Activated T-cell treated with anti-CD3 and anti-CD28 coated beads, Interleukin-2, amount 50 U/mL, for 48 hours (primary cell): ENCODE results near the gene NUDT19.
A peak's percentile ranks its signal among the peaks of the same experiment; 100 is the strongest.
"Not testable (repeated sequence)": the region's sequence is repeated elsewhere in the genome, so short reads cannot be mapped to it uniquely, and the experiment has no call there.

Source experiments
- DNase-seq, 2 experiments: peaks; one replicate each; pipeline ENCODE4 v3.0.0-alpha.2; 2020

Gene NUDT19

GRCh38 chr19:32691291-32691951, at the start of gene NUDT19:
TSS of gene NUDT19 (plus strand) at chr19:32691821. CDS start at chr19:32691961, 140 bp downstream.
- DNase-seq: peak; percentile 86 to 88

GRCh38 chr19:32642771-32643170, 48.9 kb upstream of the NUDT19 start:
- DNase-seq: peak; percentile 64 to 72

GRCh38 chr19:32646556-32646955, 45.1 kb upstream of the NUDT19 start:
- DNase-seq: peak; percentile 30 to 31

GRCh38 chr19:32647361-32647760, 44.3 kb upstream of the NUDT19 start:
- no peak for DNase-seq

GRCh38 chr19:32649751-32650150, 41.9 kb upstream of the NUDT19 start:
- no peak for DNase-seq

- no peak for DNase-seq
Measured at GRCh38 chr19:32650671-32651070, 41.0 kb upstream of the NUDT19 start.

GRCh38 chr19:32651729-32652140, 39.9 kb upstream of the NUDT19 start:
- DNase-seq: no peak

- DNase-seq: not testable (repeated sequence)
Measured at GRCh38 chr19:32652331-32652730, 39.3 kb upstream of the NUDT19 start.

GRCh38 chr19:32652894-32653598, 38.6 kb upstream of the NUDT19 start:
- DNase-seq: no peak

- no peak for DNase-seq
Measured at GRCh38 chr19:32653599-32653915, 38.1 kb upstream of the NUDT19 start.

- DNase-seq: not testable (repeated sequence)
Measured at GRCh38 chr19:32656379-32656778, 35.2 kb upstream of the NUDT19 start.

- no peak for DNase-seq
Measured at GRCh38 chr19:32658075-32658474, 33.5 kb upstream of the NUDT19 start.

- no peak for DNase-seq
Measured at GRCh38 chr19:32658527-32658926, 33.1 kb upstream of the NUDT19 start.

- no peak for DNase-seq
Measured at GRCh38 chr19:32661318-32661717, 30.3 kb upstream of the NUDT19 start.

GRCh38 chr19:32662186-32662585, 29.4 kb upstream of the NUDT19 start:
- no peak for DNase-seq

- DNase-seq: no peak
Measured at GRCh38 chr19:32666084-32666483, 25.5 kb upstream of the NUDT19 start.

GRCh38 chr19:32669310-32669709, 22.3 kb upstream of the NUDT19 start:
- no peak for DNase-seq

- no peak for DNase-seq
Measured at GRCh38 chr19:32671883-32672593, 19.6 kb upstream of the NUDT19 start.

GRCh38 chr19:32672841-32673240, 18.8 kb upstream of the NUDT19 start:
- no peak for DNase-seq

GRCh38 chr19:32673573-32673972, 18.0 kb upstream of the NUDT19 start:
- DNase-seq: no peak

GRCh38 chr19:32674153-32674930, 17.3 kb upstream of the NUDT19 start:
- no peak for DNase-seq

- DNase-seq: peak; percentile 98 to 99
Measured at GRCh38 chr19:32674931-32675719, 16.5 kb upstream of the NUDT19 start, which contains the start of gene ANKRD27. TSS of gene ANKRD27 (minus strand) at chr19:32675180. CDS start at chr19:32659015, 16,165 bp downstream.
